ENCODE measurements around the gene FH. TPM values are rescaled to one million over a fixed set of nuclear protein-coding genes. Genes with fewer than 3 reads are reported as not detected.

FH gene
- polyA plus RNA-seq, 1 experiment = 57.0 TPM

DNA sequence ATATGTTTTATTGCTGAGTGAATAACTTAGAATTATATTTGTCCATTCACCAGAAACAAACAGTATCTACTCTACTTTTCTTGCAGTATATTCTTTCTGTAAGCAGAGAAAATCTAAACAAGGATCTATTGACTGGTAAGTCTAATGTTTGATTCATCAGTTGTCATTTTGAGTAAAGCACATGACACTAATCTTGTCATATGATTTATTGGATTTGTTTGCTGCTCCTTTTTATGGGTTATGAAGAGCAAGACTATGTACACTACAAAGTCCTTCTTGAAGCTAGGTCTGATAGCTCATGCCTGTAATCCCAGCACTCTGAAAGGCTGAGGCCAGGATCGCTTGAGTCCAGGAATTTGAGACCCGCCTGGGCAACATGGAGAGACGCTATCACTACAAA lies 36.0 kb upstream of the FH start:
- no peaks in the 10 kb centered on the region for H3K36me3 ChIP-seq (ENCODE audit: control insufficient read depth, insufficient read depth, low read length)
- TF ChIP-seq, protein P1, sequence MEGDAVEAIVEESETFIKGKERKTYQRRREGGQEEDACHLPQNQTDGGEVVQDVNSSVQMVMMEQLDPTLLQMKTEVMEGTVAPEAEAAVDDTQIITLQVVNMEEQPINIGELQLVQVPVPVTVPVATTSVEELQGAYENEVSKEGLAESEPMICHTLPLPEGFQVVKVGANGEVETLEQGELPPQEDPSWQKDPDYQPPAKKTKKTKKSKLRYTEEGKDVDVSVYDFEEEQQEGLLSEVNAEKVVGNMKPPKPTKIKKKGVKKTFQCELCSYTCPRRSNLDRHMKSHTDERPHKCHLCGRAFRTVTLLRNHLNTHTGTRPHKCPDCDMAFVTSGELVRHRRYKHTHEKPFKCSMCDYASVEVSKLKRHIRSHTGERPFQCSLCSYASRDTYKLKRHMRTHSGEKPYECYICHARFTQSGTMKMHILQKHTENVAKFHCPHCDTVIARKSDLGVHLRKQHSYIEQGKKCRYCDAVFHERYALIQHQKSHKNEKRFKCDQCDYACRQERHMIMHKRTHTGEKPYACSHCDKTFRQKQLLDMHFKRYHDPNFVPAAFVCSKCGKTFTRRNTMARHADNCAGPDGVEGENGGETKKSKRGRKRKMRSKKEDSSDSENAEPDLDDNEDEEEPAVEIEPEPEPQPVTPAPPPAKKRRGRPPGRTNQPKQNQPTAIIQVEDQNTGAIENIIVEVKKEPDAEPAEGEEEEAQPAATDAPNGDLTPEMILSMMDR (IDR thresholded peaks at IDR 0.05; ENCODE audit: insufficient read depth, low read depth, low read length) = no peak
- H3K4me3 ChIP-seq (ENCODE audit: low read depth, low read length) = no peak overlapping the region
- CTCF ChIA-PET = interaction anchor here (0.9 kb wide), 1 partner anchor 56 kb away, joined by 4 read pairs; no protein-coding TSS in a partner anchor
- H3K27me3 ChIP-seq (ENCODE audit: control insufficient read depth, insufficient read depth, low read length) = no peaks in the 10 kb centered on the region; the same call in 1 of the 2 replicates
- DNase-seq (ENCODE audit: low read depth) = no peak
- POLR2A ChIA-PET = no interaction called here

DNA sequence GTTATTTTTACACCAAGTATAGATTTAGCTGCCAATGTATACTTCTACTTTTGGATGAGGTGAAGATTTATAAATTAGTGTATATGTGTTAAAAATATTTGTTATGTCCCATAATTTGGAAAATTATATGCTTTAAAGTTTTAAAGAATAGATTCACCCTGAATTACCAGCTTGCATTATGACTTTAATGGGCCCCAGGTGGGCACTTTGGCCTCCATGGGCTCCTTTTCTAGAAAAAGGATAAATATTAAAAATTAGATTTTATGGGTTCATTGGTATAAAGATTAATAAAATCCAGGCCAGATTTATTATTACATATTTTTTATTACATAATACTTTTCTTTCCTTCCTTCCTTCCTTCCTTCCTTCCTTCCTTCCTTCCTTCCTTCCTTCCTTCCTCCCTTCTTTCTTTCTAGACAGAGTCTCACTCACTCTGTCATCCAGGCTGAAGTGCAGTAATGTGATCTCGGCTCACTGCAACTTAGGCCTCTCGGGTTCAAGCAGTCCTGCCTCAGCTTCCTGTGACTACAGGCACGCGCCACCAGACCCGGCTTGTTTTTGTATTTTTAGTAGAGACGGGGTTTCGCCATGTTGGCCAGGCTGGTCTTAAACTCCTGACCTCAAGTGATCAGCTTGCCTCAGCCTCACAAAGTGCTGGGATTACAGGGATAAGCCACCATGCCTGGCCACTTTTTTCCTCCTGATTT lies 34.5 kb upstream of the FH start:
- ChIA-PET POLR2A (no interaction called here), CTCF (no interaction called here)
- Histone ChIP-seq H3K27me3 (ENCODE audit: control insufficient read depth, insufficient read depth, low read length) (no peaks in the 10 kb centered on the region; the same call in 1 of the 2 replicates), H3K4me3 (ENCODE audit: low read depth, low read length) (no peak overlapping the region), H3K36me3 (ENCODE audit: control insufficient read depth, insufficient read depth, low read length) (no peaks in the 10 kb centered on the region)
- TF ChIP-seq, protein P1 (IDR thresholded peaks at IDR 0.05; ENCODE audit: insufficient read depth, low read depth, low read length) = no peak
- DNase-seq (ENCODE audit: low read depth) = no peak

DNA sequence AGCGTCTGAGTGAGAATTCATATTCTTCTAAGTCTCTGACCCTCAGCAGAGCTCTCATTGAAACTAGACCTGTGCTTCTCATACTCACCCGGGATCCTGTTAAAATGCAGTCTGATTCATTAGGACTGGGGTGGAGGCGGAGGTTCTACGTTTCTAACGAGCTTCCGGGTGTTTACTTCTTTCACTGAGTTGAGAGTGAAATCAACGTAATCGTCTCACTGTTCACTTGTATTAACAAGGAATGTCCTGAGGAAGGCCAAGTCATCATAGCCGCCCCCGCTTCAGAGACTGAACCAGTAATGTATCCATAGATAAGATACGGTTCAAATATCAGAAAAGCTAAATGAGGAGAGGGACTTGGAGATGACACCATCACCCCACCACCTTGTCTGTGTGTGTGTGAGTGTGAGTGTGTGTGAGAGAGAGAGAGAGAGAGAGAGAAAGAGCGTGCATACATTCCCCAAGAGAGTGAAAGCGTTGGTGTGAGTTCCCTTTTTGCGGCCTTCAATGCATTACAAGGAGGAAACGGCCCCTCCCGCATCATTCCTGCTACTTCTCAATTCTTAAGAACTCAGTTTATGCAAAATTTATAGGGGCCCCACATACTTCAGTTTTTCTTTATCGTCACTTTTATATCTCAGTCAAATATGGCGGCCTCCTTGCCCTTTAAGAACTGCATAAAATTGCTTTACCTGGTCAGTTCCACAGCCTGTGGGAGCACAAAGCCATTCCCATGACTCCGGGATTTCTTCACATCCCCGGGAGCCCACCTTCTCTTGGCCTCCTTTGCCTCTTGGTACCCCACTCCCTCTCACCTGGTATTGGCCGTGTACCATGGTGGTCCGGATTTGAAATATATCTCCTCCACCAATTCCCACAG lies 32.4 kb upstream of the FH start:
- CTCF ChIA-PET = no interaction called here
- H3K36me3 ChIP-seq (ENCODE audit: control insufficient read depth, insufficient read depth, low read length) = no peaks in the 10 kb centered on the region
- TF ChIP-seq, protein P1 (IDR thresholded peaks at IDR 0.05; ENCODE audit: insufficient read depth, low read depth, low read length) = no peak
- no peak overlapping the region for H3K4me3 ChIP-seq (ENCODE audit: low read depth, low read length)
- POLR2A ChIA-PET = interaction anchor here (0.5 kb wide), 1 partner anchor 1735 kb away, joined by 7 read pairs; no protein-coding TSS in a partner anchor
- H3K27me3 ChIP-seq (ENCODE audit: control insufficient read depth, insufficient read depth, low read length) = no peaks in the 10 kb centered on the region
- DNase-seq (ENCODE audit: low read depth) = no peak

DNA sequence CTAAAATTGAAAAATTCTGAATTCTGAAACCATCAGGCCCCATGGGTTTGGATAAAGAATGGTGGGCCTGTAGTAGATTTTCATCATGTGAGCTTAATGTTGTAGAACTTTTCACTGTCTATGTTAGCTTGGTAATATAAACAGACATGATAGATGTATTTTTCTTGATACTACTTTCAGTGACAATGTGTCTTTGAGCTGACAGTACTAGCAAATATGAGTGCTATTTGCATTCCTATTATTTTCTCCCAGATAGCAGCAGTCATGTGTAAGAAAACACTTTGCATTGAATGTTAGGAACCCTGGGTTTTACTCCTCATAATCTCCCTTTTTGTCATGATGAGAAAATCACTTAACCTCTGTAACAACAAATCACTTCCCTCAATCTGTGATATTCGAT lies 30.8 kb upstream of the FH start:
- POLR2A ChIA-PET = no interaction called here
- Histone ChIP-seq H3K27me3 (ENCODE audit: control insufficient read depth, insufficient read depth, low read length) (no peaks in the 10 kb centered on the region), H3K36me3 (ENCODE audit: control insufficient read depth, insufficient read depth, low read length) (no peaks in the 10 kb centered on the region), H3K4me3 (ENCODE audit: low read depth, low read length) (no peak overlapping the region)
- DNase-seq (ENCODE audit: low read depth) = no peak
- CTCF ChIA-PET = no interaction called here
- TF ChIP-seq, protein P1 (IDR thresholded peaks at IDR 0.05; ENCODE audit: insufficient read depth, low read depth, low read length) = no peak

DNA sequence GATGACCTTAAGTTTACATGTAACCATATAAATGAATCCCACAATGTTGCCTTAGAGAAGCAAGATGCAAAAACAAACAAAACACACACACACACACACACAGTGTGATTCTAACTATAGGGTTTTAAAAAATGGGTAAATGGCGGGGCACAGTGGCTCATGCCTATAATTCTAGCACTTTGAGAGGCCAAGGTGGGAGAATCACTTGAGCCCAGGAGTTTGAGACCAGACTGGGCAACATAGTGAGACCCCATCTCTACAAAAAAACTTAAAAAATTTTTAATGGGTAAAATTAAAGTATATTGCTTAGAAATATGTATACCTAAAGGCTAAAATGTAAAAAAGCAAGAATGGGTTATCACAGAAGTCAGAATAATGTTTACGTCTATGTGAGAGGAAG lies 28.5 kb upstream of the FH start:
- CTCF ChIA-PET = no interaction called here

More for the DNA sequence above, 28.5 kb upstream of the FH start:
- no peak for DNase-seq (ENCODE audit: low read depth)
- Histone ChIP-seq H3K27me3 (ENCODE audit: control insufficient read depth, insufficient read depth, low read length) (no peaks in the 10 kb centered on the region; the same call in 1 of the 2 replicates), H3K4me3 (ENCODE audit: low read depth, low read length) (no peak overlapping the region), H3K36me3 (ENCODE audit: control insufficient read depth, insufficient read depth, low read length) (no peaks in the 10 kb centered on the region)
- TF ChIP-seq, protein P1 (IDR thresholded peaks at IDR 0.05; ENCODE audit: insufficient read depth, low read depth, low read length) = no peak
- POLR2A ChIA-PET = no interaction called here

Measured in BJ (cell line).